OCI-LY3 (cell line): Measurements from ENCODE around the gene ZNF311.

Experiments used
- H2AFZ ChIP-seq: fragments of 200-600, 300-600 bp; shearing (Covaris generic); 2 replicates; pipeline ENCODE4 v1.6.0; 2014; ENCODE audit warnings: antibody characterized with exemption, low read depth, low read length
- H3K27ac ChIP-seq: fragments of 200-600, 300-600 bp; sonication (generic); 2 replicates; pipeline ENCODE4 v1.5.1; 2014; ENCODE audit warnings: mild to moderate bottlenecking, low read length, moderate library complexity, mixed read lengths
- H3K27me3 ChIP-seq: fragments of 200-600, 300-600 bp; sonication (generic); 2 replicates; pipeline ENCODE4 v1.6.1; 2014; ENCODE audit warnings: low read depth, low read length, mixed read lengths
- H3K36me3 ChIP-seq: fragments of 200-600, 300-600 bp; sonication (generic); replicated peaks from 2 replicates; pipeline ENCODE3; 2014; ENCODE audit warnings: low read depth, low read length, mixed read lengths
- H3K4me1 ChIP-seq: fragments of 300-600, 200-600 bp; sonication (generic); 2 replicates; pipeline ENCODE4 v1.6.1; 2014; ENCODE audit warnings: low read length, mixed read lengths
- H3K4me2 ChIP-seq: fragments of 200-600, 300-600 bp; sonication (generic); 2 replicates; pipeline ENCODE4 v1.6.1; 2014; ENCODE audit warnings: low read length, mixed read lengths
- H3K4me3 ChIP-seq: fragments of 300-600, 200-600 bp; sonication (generic); 2 replicates; pipeline ENCODE4 v1.5.1; 2014; ENCODE audit warnings: antibody characterized with exemption, mild to moderate bottlenecking, low read length, moderate library complexity
- H3K79me2 ChIP-seq: fragments of 300-600, 200-600 bp; shearing (Covaris generic); 2 replicates; pipeline ENCODE4 v1.6.1; 2014; ENCODE audit warnings: mild to moderate bottlenecking, low read length, mixed read lengths
- H3K9ac ChIP-seq: fragments of 300-600, 200-600 bp; shearing (Covaris generic); 2 replicates; pipeline ENCODE4 v1.6.0; 2014; ENCODE audit warnings: mild to moderate bottlenecking, low read length, moderate library complexity
- H3K9me3 ChIP-seq: fragments of 200-600, 300-600 bp; shearing (Covaris generic); 2 replicates; pipeline ENCODE4 v1.6.1; 2014; ENCODE audit warnings: low read length, mixed read lengths; ENCODE audit not compliant: insufficient read depth
- H4K20me1 ChIP-seq: fragments of 200-600, 300-600 bp; sonication (generic); 2 replicates; pipeline ENCODE4 v1.6.1; 2016; ENCODE audit warnings: low read length, mixed read lengths; ENCODE audit not compliant: insufficient read depth
- EZH2phosphoT487 ChIP-seq: fragments of 200-600 bp; shearing (Covaris generic); IDR thresholded peaks from 2 replicates; pipeline ENCODE4 v1.6.1; 2018; ENCODE audit warnings: antibody characterized with exemption, mixed run types, low read depth
- TF ChIP-seq, protein P1 (sequence below): fragments of 200-600, 300-600 bp; sonication (generic); IDR thresholded peaks from 2 replicates; pipeline ENCODE4 v1.5.1; 2014; ENCODE audit warnings: antibody characterized with exemption, low read length, low read depth

ZNF311 gene

DNA sequence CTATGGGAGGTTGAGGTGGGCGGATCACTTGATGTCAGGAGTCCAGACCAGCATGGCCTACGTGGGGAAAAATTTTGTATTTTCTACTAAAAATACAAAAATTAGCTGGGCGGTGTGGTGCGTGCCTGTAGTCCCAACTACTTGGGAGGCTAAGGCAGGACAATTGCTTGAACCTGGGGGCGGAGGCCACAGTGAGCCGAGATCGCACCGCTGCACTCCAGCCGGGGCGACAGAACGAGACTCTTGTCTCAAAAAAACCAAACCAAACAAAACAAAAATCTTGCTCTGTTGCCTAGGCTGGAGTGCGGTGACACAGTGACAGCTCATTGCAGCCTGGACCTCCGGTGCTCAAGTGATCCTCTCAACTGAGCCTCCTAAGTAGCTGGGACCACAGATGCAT, 23.7 kb upstream of the ZNF311 start:
- no peaks in the 10 kb centered on the region for H4K20me1 ChIP-seq
- no peak overlapping the region for H3K27ac ChIP-seq
- H3K79me2 ChIP-seq: no peaks in the 10 kb centered on the region
- no peaks in the 10 kb centered on the region for H3K9me3 ChIP-seq
- H3K27me3 ChIP-seq: no peaks in the 10 kb centered on the region
- TF ChIP-seq, protein P1, sequence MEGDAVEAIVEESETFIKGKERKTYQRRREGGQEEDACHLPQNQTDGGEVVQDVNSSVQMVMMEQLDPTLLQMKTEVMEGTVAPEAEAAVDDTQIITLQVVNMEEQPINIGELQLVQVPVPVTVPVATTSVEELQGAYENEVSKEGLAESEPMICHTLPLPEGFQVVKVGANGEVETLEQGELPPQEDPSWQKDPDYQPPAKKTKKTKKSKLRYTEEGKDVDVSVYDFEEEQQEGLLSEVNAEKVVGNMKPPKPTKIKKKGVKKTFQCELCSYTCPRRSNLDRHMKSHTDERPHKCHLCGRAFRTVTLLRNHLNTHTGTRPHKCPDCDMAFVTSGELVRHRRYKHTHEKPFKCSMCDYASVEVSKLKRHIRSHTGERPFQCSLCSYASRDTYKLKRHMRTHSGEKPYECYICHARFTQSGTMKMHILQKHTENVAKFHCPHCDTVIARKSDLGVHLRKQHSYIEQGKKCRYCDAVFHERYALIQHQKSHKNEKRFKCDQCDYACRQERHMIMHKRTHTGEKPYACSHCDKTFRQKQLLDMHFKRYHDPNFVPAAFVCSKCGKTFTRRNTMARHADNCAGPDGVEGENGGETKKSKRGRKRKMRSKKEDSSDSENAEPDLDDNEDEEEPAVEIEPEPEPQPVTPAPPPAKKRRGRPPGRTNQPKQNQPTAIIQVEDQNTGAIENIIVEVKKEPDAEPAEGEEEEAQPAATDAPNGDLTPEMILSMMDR: no peak
- no peak for TF ChIP-seq EZH2phosphoT487
- H3K4me3 ChIP-seq: no peak overlapping the region
- H2AFZ ChIP-seq: no peak overlapping the region
- H3K36me3 ChIP-seq: no peaks in the 10 kb centered on the region
- no peak overlapping the region for H3K9ac ChIP-seq
- H3K4me1 ChIP-seq: peaks cover 24% of the 10 kb centered on the region
- no peak overlapping the region for H3K4me2 ChIP-seq

DNA sequence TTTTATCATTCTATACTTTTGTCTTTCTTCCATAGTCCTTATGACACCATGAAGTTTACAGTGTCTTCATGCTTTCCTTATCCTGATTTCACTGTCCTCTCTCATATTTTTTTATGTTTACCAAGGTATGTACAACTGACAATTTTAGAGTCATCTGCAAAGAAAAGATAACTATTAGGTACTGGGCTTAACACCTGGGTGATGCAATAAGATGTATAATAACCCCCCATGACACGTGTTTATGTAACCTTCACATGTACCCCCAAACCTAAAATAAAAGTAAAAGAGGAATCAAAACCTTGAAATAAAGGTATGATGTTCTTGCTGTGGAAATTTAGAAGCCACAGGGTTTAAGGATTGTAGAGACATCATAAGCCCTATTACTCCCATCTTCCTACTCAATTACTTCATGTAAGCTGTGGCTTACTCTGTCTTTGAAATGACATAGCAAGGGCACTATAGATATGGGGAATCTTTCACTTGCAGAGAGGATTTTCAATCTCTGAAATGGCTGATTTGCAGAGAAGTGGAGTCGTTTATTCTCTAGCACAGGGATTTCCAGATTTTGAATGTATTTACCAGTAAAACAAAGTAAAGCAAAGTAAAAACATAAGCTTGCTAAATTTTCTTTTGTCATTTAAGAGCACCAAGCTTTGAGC, 20.9 kb upstream of the ZNF311 start:
- H3K36me3 ChIP-seq: no peaks in the 10 kb centered on the region
- H3K9me3 ChIP-seq: no peaks in the 10 kb centered on the region
- H2AFZ ChIP-seq: no peak overlapping the region
- no peak overlapping the region for H3K4me3 ChIP-seq
- H3K27me3 ChIP-seq: no peaks in the 10 kb centered on the region
- TF ChIP-seq, protein P1: no peak
- no peak for TF ChIP-seq EZH2phosphoT487
- no peaks in the 10 kb centered on the region for H3K79me2 ChIP-seq
- H3K9ac ChIP-seq: no peak overlapping the region
- H3K4me2 ChIP-seq: no peak overlapping the region
- peaks cover 18% of the 10 kb centered on the region for H3K4me1 ChIP-seq
- H4K20me1 ChIP-seq: no peaks in the 10 kb centered on the region
- H3K27ac ChIP-seq: no peak overlapping the region

DNA sequence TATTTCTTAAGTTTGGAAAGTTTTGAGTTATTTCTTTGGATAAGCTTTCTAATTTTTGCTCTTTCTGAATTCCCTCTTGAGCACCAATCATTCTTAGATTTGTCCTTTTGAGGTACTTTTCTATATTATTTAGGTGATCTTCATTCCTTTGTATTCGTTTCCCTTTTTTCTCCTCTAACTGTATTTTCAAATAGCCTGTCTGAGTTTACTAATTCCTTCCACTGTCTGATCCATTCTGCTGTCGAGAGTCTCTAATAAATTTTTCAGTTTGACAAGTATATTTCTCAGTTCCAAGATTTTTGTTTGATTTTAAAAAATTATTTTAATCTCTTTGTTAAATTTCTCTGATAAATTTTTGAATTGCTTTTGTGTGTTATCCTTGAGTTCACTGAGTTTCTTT, 16.3 kb upstream of the ZNF311 start:
- Histone ChIP-seq H3K9ac (no peak overlapping the region), H2AFZ (no peak overlapping the region), H3K36me3 (no peaks in the 10 kb centered on the region), H3K4me3 (no peak overlapping the region), H3K27ac (no peak overlapping the region), H3K27me3 (no peaks in the 10 kb centered on the region), H3K4me2 (no peak overlapping the region), H3K9me3 (no peaks in the 10 kb centered on the region), H3K79me2 (no peaks in the 10 kb centered on the region), H4K20me1 (no peaks in the 10 kb centered on the region), H3K4me1 (peaks cover 7% of the 10 kb centered on the region; the same call in 1 of the 2 replicates)
- TF ChIP-seq, protein P1: no peak
- TF ChIP-seq EZH2phosphoT487: no peak

GRCh38 chr6:29019629-29020028, 14.5 kb upstream of the ZNF311 start:
- H4K20me1 ChIP-seq: no peaks in the 10 kb centered on the region
- no peak overlapping the region for H3K4me2 ChIP-seq
- H3K9me3 ChIP-seq: no peaks in the 10 kb centered on the region
- H3K79me2 ChIP-seq: no peaks in the 10 kb centered on the region
- TF ChIP-seq, protein P1: no peak
- TF ChIP-seq EZH2phosphoT487: no peak
- peaks cover 9% of the 10 kb centered on the region; the same call in 1 of the 2 replicates for H3K4me1 ChIP-seq
- no peak overlapping the region for H2AFZ ChIP-seq
- H3K9ac ChIP-seq: no peak overlapping the region
- no peak overlapping the region for H3K4me3 ChIP-seq
- no peaks in the 10 kb centered on the region for H3K27me3 ChIP-seq
- no peak overlapping the region for H3K27ac ChIP-seq
- H3K36me3 ChIP-seq: no peaks in the 10 kb centered on the region
